Activated naive CD8-positive, alpha-beta T cell treated with anti-CD3 and anti-CD28 coated beads, Interleukin-2, amount 50 U/mL, for 16 hours (primary cell): ENCODE results near the gene OR4D2.

Experiments used
- DNase-seq: peaks from one replicate; pipeline ENCODE4 v3.0.0-alpha.2; 2020; ENCODE audit warnings: low read depth, low spot score

The OR4D2 gene

DNA sequence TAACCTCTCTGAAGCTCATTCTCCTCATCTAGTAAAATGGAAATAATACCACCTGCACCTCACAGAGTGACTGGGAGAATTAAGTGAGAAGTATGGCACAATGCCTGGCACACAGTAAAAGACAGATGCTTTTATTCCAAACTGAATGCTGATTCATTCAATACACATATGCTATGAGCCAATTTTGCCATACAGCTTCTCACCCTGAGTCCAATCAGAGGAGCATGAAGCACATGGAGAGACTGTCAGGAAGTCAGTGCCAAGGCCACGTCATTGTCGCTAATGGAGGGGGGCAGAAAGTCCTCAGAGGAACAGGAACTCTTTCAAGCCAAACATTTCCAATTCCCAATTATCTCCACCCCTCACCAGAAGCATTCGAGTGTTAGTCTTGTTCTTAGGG lies 40.7 kb downstream of the OR4D2 start:
- no peak for DNase-seq

GRCh38 chr17:58208344-58208743 lies 41.6 kb downstream of the OR4D2 start:
- DNase-seq, result no peak

- no peak for DNase-seq
Measured at GRCh38 chr17:58210922-58211321, 44.1 kb downstream of the OR4D2 start.

- no peak for DNase-seq
Measured at GRCh38 chr17:58215685-58216084, 48.9 kb downstream of the OR4D2 start.

DNA sequence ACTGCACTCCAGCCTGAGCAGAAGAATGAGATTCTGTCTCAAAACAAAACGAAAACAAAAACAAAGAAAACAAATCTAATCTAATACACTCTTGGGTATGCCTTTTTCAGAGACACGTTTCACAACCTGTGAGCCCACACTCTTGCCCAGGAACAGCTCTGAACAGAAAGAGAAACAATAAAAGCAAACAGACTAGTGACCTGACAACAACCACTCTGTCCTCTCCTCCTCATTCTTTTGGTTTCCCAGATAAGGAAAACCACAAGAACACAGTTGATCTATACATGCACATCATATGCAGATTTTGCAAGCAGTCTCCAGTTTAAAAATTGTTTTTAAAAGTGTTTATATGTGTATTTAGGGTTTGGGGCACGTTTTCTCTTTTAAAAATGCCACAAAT lies 51.0 kb downstream of the OR4D2 start:
- DNase-seq, result no peak

DNA sequence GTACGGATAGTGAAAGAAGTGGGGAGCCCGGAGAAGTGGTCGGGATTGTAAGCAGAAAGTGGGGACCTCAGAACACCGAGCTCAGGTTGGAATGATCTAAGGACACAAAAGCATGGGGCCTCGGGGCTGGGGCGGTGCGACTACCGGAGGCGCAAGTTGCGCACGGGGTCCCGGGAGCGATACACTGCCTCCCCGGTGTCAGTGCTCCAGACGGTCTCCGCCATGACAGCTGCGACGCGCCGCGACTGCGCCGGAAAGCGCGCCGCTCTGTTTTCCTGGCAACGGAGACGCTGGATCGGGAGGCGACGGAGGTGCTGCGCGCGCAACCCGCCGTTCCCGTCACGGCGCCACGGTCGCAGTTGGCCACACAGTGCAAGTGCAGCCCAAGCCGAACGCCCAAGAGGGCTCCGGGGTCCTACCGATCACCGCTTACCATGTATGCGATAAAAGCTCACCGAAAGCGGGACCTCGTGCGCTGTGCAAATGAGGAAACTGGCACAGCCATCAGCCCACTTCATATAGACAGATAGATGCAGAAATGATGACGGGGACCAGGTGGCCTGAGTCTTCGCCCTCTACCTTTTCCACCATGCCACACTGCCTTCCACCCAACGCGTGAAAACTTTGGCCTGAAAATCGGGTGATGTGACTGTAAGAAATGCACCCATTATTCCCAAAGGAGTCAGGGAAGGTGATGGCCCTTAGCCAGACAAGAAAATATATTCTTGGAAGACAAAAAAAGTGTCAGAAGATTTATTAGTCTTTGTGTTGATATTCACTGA lies 52.4 kb downstream of the OR4D2 start, which contains the start of gene MKS1:
TSS of gene MKS1 (minus strand) at position 249 of the 782 bp plus-strand sequence. CDS start at position 224, 25 bp downstream.
- peak; percentile 93 for DNase-seq

GRCh38 chr17:58219789-58220183 lies 53.0 kb downstream of the OR4D2 start:
- DNase-seq, result no peak
